ENCODE measurements around the gene LRRC8B. TPM values are rescaled to one million over a fixed set of nuclear protein-coding genes. Genes with fewer than 3 reads are reported as not detected.

LRRC8B gene
- polyA plus RNA-seq, 3 donors, result 4.5 to 9.1 (median 7.9) TPM

- peaks cover 0 to 6% of the 10 kb centered on the region in 2 donors for H3K36me3 ChIP-seq (replicated peaks in 1 of 2; ENCODE audit: control insufficient read depth in 1 of 2, insufficient read depth in 2 of 2, low read length in 2 of 2)
- peak within 1 kb of the TSS; percentile 95 for H3K9ac ChIP-seq (ENCODE audit: insufficient read depth, low read length, poor library complexity, severe bottlenecking)
- intact Hi-C loops (cut with micrococcal nuclease), result loop anchor here (1.0 to 10.0 kb wide), 5 partner anchors 35 to 362 kb away; partner anchors contain the start of gene ZNF326 (in 2 of the 2)
- H3K4me3 ChIP-seq (replicated peaks in 1 of 3; ENCODE audit: low read depth in 2 of 3, low read length in 3 of 3), result peak within 1 kb of the TSS; percentile 89 to 93 (median 92)
- peak within 1 kb of the TSS; percentile 58 to 94 for H3K27ac ChIP-seq (ENCODE audit: low read depth in 1 of 2, low read length in 2 of 2)
- peaks cover 34 to 52% of the 10 kb centered on the region in 2 donors for H3K4me1 ChIP-seq (ENCODE audit: control insufficient read depth in 1 of 2, insufficient read depth in 2 of 2, low read length in 2 of 2)
- peak; percentile 72 to 87 (median 82) for DNase-seq
- Mint-ChIP-seq H3K27me3 (ENCODE audit: low read depth in 3 of 3) (no peaks in the 10 kb centered on the region), H3K4me1 (peaks cover 62% of the 10 kb centered on the region), H3K36me3 (peaks cover 13 to 14% of the 10 kb centered on the region in 2 donors), H3K4me3 (peak within 1 kb of the TSS; percentile 91 to 95), H3K27ac (peak within 1 kb of the TSS; percentile 88 to 96 (median 94)), H3K9me3 (no peaks in the 10 kb centered on the region)
- TF ChIP-seq, protein P1, sequence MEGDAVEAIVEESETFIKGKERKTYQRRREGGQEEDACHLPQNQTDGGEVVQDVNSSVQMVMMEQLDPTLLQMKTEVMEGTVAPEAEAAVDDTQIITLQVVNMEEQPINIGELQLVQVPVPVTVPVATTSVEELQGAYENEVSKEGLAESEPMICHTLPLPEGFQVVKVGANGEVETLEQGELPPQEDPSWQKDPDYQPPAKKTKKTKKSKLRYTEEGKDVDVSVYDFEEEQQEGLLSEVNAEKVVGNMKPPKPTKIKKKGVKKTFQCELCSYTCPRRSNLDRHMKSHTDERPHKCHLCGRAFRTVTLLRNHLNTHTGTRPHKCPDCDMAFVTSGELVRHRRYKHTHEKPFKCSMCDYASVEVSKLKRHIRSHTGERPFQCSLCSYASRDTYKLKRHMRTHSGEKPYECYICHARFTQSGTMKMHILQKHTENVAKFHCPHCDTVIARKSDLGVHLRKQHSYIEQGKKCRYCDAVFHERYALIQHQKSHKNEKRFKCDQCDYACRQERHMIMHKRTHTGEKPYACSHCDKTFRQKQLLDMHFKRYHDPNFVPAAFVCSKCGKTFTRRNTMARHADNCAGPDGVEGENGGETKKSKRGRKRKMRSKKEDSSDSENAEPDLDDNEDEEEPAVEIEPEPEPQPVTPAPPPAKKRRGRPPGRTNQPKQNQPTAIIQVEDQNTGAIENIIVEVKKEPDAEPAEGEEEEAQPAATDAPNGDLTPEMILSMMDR (IDR thresholded peaks at IDR 0.05), result peak; percentile 74
- H3K4me2 ChIP-seq (replicated peaks; ENCODE audit: extremely low read depth, low read length, poor library complexity, severe bottlenecking), result peak within 1 kb of the TSS; percentile 82
- peaks cover 39% of the 10 kb centered on the region for H4K20me1 ChIP-seq (ENCODE audit: insufficient read depth, low read length)
- H3K9me3 ChIP-seq (replicated peaks in 1 of 2; ENCODE audit: control insufficient read depth in 1 of 2, insufficient read depth in 1 of 2, low read length in 2 of 2), result no peaks in the 10 kb centered on the region
- peak within 1 kb of the TSS; percentile 93 for H2AFZ ChIP-seq (ENCODE audit: insufficient read depth, low read depth, low read length, poor library complexity, severe bottlenecking)
- H3K27me3 ChIP-seq (ENCODE audit: control insufficient read depth in 2 of 2, insufficient read depth in 2 of 2, low read length in 2 of 2), result no peaks in the 10 kb centered on the region
- WGBS (ENCODE audit: insufficient coverage), result under 1% methylated on average over 66 of the region's 76 CpGs
- peaks cover 72% of the 10 kb centered on the region for H3K79me2 ChIP-seq (ENCODE audit: insufficient read depth, low read length)
Measured at GRCh38 chr1:89632657-89633247, 108.1 kb downstream of the LRRC8B start, which contains the start of gene LRRC8C. LRRC8C (plus strand) TSS chr1:89633120; CDS start chr1:89686474, 53,354 bp downstream.

DNA sequence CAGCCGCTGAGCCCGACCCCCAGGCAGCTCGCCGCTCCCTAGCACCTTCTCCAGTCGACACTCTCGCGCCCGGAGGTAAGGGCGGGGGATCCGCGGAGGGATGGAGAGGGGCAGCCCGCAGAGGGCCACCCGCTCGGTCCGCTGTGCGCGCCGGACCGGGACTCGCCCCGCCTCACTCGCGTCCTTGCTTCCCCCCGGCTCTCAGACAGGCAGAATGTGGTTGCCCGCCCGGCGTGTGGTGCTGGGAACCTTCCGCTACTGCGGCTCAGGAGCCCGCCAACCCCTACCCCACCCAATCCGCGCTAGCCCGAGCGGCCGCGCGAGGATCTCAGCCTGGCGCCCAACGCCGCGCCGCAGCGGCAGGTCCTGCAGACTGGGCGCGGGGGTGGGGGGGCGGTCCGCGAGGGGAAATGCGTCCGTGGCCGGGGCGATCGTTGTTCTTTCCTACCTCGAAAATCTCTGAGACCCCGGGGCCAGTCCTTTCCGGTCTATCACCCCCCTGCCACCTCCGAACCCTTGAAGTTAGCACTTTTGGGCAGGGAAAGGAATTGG is 108.7 kb downstream of the LRRC8B start:
- intact Hi-C loops (cut with micrococcal nuclease), result loop anchor here (1.0 to 10.0 kb wide), 5 partner anchors 34 to 361 kb away; partner anchors contain the start of gene ZNF326 (in 2 of the 2)
- Mint-ChIP-seq H3K27ac (peak overlapping the region; percentile 88 to 94 (median 90)), H3K36me3 (peaks cover 13 to 14% of the 10 kb centered on the region in 2 donors), H3K4me3 (peak overlapping the region; percentile 91 to 95), H3K9me3 (no peaks in the 10 kb centered on the region), H3K4me1 (peaks cover 66% of the 10 kb centered on the region), H3K27me3 (ENCODE audit: low read depth in 3 of 3) (no peaks in the 10 kb centered on the region)
- Histone ChIP-seq H3K4me2 (replicated peaks; ENCODE audit: extremely low read depth, low read length, poor library complexity, severe bottlenecking) (peak overlapping the region; percentile 82), H3K4me1 (ENCODE audit: control insufficient read depth in 1 of 2, insufficient read depth in 2 of 2, low read length in 2 of 2) (peaks cover 36 to 58% of the 10 kb centered on the region in 2 donors), H3K9ac (ENCODE audit: insufficient read depth, low read length, poor library complexity, severe bottlenecking) (peak overlapping the region; percentile 95), H4K20me1 (ENCODE audit: insufficient read depth, low read length) (peaks cover 44% of the 10 kb centered on the region), H3K79me2 (ENCODE audit: insufficient read depth, low read length) (peaks cover 77% of the 10 kb centered on the region), H3K9me3 (replicated peaks in 1 of 2; ENCODE audit: control insufficient read depth in 1 of 2, insufficient read depth in 1 of 2, low read length in 2 of 2) (no peaks in the 10 kb centered on the region), H3K4me3 (replicated peaks in 1 of 3; ENCODE audit: low read depth in 2 of 3, low read length in 3 of 3) (peak overlapping the region; percentile 89 to 93 (median 92)), H2AFZ (ENCODE audit: insufficient read depth, low read depth, low read length, poor library complexity, severe bottlenecking) (peak overlapping the region; percentile 88), H3K27me3 (ENCODE audit: control insufficient read depth in 2 of 2, insufficient read depth in 2 of 2, low read length in 2 of 2) (no peaks in the 10 kb centered on the region), H3K36me3 (replicated peaks in 1 of 2; ENCODE audit: control insufficient read depth in 1 of 2, insufficient read depth in 2 of 2, low read length in 2 of 2) (peaks cover 0 to 5% of the 10 kb centered on the region in 2 donors), H3K27ac (ENCODE audit: low read depth in 1 of 2, low read length in 2 of 2) (peak overlapping the region; percentile 53 to 94)
- under 1% methylated on average over 45 of the region's 57 CpGs for WGBS (ENCODE audit: insufficient coverage)
- peak; percentile 47 to 59 (median 57) for DNase-seq
- TF ChIP-seq, protein P1 (IDR thresholded peaks at IDR 0.05), result no peak
